Measurements from ENCODE around the gene AGRP.

AGRP gene

DNA sequence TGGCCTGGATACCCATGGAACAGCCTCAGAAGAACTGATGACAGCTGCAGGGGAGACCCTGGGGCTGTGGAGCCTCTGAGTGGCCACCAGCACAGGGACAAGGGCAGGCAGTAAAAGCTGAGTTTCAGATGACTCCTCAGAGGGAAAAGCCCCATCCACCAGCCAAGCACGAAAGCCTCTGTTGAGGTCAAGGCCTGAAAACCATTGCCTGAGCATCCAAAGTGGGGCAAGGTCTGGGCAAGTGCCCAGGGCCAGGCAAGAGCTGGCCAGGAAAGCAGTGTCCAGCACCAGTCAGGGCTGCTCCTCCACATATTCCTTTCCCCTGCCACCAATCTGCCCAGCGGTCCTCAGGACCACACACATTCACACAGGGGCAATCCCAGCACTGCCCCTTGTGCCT lies 18.8 kb downstream of the AGRP start:
- H3K4me3 ChIP-seq (ENCODE audit: low read depth, low read length), result no peak overlapping the region
- no peak for DNase-seq (ENCODE audit: low read depth)
- TF ChIP-seq MYC (IDR thresholded peaks at IDR 0.05; ENCODE audit: low read depth, low read length) (no peak), POLR2A (IDR thresholded peaks at IDR 0.05; ENCODE audit: extremely low read depth, insufficient read length) (no peak)
- TF ChIP-seq, protein P1, sequence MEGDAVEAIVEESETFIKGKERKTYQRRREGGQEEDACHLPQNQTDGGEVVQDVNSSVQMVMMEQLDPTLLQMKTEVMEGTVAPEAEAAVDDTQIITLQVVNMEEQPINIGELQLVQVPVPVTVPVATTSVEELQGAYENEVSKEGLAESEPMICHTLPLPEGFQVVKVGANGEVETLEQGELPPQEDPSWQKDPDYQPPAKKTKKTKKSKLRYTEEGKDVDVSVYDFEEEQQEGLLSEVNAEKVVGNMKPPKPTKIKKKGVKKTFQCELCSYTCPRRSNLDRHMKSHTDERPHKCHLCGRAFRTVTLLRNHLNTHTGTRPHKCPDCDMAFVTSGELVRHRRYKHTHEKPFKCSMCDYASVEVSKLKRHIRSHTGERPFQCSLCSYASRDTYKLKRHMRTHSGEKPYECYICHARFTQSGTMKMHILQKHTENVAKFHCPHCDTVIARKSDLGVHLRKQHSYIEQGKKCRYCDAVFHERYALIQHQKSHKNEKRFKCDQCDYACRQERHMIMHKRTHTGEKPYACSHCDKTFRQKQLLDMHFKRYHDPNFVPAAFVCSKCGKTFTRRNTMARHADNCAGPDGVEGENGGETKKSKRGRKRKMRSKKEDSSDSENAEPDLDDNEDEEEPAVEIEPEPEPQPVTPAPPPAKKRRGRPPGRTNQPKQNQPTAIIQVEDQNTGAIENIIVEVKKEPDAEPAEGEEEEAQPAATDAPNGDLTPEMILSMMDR (IDR thresholded peaks at IDR 0.05; ENCODE audit: low read depth, low read length), result no peak
- TF ChIP-seq, protein P2, sequence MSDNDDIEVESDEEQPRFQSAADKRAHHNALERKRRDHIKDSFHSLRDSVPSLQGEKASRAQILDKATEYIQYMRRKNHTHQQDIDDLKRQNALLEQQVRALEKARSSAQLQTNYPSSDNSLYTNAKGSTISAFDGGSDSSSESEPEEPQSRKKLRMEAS (IDR thresholded peaks at IDR 0.05; ENCODE audit: low read depth, low read length), result no peak

DNA sequence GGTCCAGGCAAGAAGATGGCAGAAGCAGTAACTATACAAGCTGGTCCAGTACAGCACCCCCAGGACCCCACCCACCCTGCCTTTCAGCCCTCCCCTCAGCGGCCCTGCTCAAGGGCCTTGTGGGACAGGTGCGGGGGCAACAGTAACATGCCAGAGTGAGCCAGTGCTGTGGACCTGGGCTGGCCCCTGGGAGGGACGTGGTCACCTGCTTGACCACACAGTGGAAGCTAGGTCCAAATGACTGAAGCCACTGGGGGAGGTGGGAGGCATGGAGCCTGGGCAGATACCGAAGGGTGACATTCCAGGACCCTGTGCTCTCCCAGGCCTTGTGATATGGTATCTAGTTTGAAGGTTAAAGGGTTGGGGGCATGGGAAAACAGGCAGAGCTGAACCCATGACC lies 19.7 kb downstream of the AGRP start:
- no peak overlapping the region for H3K4me3 ChIP-seq (ENCODE audit: low read depth, low read length)
- DNase-seq (ENCODE audit: low read depth), result no peak
- TF ChIP-seq MYC (IDR thresholded peaks at IDR 0.05; ENCODE audit: low read depth, low read length) (no peak), POLR2A (IDR thresholded peaks at IDR 0.05; ENCODE audit: extremely low read depth, insufficient read length) (no peak)
- TF ChIP-seq, protein P2 (IDR thresholded peaks at IDR 0.05; ENCODE audit: low read depth, low read length), result no peak
- TF ChIP-seq, protein P1 (IDR thresholded peaks at IDR 0.05; ENCODE audit: low read depth, low read length), result no peak

DNA sequence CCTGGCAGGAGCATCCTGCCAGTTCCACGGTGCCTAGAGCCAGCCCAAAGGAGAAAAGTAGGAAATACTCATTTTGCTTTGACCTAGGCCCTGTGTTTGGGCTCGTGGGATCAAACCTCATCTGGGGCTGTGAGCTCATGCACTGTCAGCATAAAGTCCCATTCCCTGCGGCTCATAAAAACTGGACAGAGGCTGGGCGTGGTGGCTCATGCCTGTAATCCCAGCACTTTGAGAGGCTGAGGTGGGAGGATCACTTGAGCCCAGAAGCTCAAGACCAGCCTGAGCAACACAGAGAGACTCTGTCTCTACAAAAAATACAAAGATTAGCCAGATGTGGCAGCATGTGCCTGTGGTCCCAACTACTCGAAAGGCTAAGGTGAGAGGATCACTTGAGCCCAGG lies 20.3 kb downstream of the AGRP start:
- no peak overlapping the region for H3K4me3 ChIP-seq (ENCODE audit: low read depth, low read length)
- TF ChIP-seq POLR2A (IDR thresholded peaks at IDR 0.05; ENCODE audit: extremely low read depth, insufficient read length) (no peak), MYC (IDR thresholded peaks at IDR 0.05; ENCODE audit: low read depth, low read length) (no peak)
- TF ChIP-seq, protein P2 (IDR thresholded peaks at IDR 0.05; ENCODE audit: low read depth, low read length), result no peak
- TF ChIP-seq, protein P1 (IDR thresholded peaks at IDR 0.05; ENCODE audit: low read depth, low read length), result no peak
- no peak for DNase-seq (ENCODE audit: low read depth)

DNA sequence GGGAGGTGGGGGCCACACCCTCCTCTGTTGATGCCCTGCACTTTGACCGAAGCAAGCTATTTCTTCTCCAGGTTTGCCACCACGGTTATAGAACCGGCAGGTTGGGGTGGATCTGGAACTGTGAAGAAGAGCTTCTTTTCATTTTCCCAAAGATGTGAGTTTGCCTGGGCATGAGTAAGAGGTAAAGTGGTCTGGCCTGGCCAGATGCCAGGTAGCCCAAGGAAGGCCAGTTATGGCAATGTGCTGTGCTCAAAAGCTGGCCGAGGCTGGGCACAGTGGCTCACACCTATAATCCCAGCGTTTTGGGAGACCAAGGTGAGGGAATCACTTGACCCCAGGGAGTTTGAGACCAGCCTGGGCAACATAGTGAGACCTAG lies 21.1 kb downstream of the AGRP start:
- DNase-seq (ENCODE audit: low read depth), result no peak
- TF ChIP-seq, protein P2 (IDR thresholded peaks at IDR 0.05; ENCODE audit: low read depth, low read length), result no peak
- TF ChIP-seq, protein P1 (IDR thresholded peaks at IDR 0.05; ENCODE audit: low read depth, low read length), result no peak
- TF ChIP-seq MYC (IDR thresholded peaks at IDR 0.05; ENCODE audit: low read depth, low read length), result no peak
- no peak for TF ChIP-seq POLR2A (IDR thresholded peaks at IDR 0.05; ENCODE audit: extremely low read depth, insufficient read length)
- H3K4me3 ChIP-seq (ENCODE audit: low read depth, low read length), result no peak overlapping the region

DNA sequence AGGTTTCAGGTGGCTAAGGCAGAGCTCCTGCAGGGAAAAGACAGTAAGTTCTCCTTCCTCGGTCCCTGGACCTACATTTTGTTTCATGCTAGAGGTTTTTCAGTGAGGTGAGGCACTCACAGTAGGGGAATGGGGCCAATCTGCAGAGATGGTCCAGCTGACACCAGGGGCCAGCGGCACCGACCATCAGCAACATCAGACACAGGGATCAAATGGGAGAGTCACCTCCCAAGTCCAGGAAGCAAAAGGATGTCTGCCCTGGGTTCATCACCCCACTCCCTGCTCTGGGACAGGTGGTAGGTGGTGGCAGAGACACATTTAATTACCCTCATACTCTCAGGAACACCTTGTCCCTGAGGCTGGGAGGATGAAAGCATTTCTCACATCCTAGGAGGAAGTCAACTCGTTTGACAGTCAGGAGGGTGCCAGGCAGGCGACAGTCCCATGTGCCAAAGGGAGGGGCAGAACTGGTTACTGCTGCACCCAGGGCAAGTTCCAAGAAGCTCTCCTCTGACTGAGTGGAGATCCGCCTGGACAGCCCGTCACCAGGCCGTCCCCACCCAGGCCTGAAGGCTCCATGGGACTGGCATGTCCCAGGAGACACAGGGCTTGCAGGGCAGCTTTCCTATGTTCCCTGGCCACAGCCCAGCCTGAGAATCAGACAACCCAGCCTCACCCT lies 21.6 kb downstream of the AGRP start:
- DNase-seq (ENCODE audit: low read depth), result no peak
- TF ChIP-seq, protein P2 (IDR thresholded peaks at IDR 0.05; ENCODE audit: low read depth, low read length), result no peak
- TF ChIP-seq, protein P1 (IDR thresholded peaks at IDR 0.05; ENCODE audit: low read depth, low read length), result no peak
- no peak for TF ChIP-seq POLR2A (IDR thresholded peaks at IDR 0.05; ENCODE audit: extremely low read depth, insufficient read length)
- no peak for TF ChIP-seq MYC (IDR thresholded peaks at IDR 0.05; ENCODE audit: low read depth, low read length)

More for the DNA sequence above, 21.6 kb downstream of the AGRP start:
- no peak overlapping the region for H3K4me3 ChIP-seq (ENCODE audit: low read depth, low read length)

Measured in NB4 (cell line).